ENCODE data around the gene INTS14. TPM values are rescaled to one million over a fixed set of nuclear protein-coding genes. Genes with fewer than 3 reads are reported as not detected.

INTS14 gene
- total RNA-seq, 1 donor from 2014 or later: 24.4 TPM

DNA sequence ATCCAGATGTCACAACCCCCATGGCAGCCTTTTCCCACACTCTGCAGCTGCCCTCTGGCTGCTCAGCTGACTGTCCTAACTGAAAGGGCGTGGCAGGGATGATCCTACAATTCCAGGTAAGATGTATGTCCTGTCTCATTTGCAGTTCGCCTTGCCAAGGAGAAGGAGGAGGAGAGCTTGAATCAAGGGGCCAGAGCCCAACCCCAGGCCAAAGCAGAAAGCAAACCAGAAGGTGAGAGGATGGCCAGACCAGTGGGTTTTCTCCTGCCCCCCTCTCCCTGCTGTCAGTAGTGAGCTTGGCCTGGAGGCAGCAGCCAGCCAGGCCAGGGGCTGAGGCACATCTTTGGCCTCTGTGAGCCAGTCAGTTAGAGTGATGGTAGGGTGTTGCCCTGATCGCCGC, 33.4 kb upstream of the INTS14 start:
- H3K4me1 ChIP-seq (ENCODE audit: insufficient read depth, low read length): peaks cover 8% of the 10 kb centered on the region
- no peak overlapping the region for H3K27ac Mint-ChIP-seq (ENCODE audit: unreplicated experiment)

GRCh38 chr15:65642594-65642993, 31.7 kb upstream of the INTS14 start:
- Histone ChIP-seq H2AFZ (ENCODE audit: low read depth, low read length) (no peak overlapping the region), H3K4me1 (ENCODE audit: insufficient read depth, low read length) (peaks cover 8% of the 10 kb centered on the region), H3K4me2 (ENCODE audit: low read length) (peak overlapping the region; percentile 11), H3K27me3 (ENCODE audit: insufficient read depth, low read length) (no peaks in the 10 kb centered on the region), H3K4me3 (ENCODE audit: insufficient read depth, low read depth, low read length) (no peak overlapping the region), H4K20me1 (ENCODE audit: insufficient read depth, low read length) (no peaks in the 10 kb centered on the region), H3K36me3 (ENCODE audit: insufficient read depth, low read length) (no peaks in the 10 kb centered on the region), H3K27ac (ENCODE audit: low read depth, low read length) (no peak overlapping the region), H3K9me3 (ENCODE audit: insufficient read depth, low read depth, low read length) (no peaks in the 10 kb centered on the region), H3K79me2 (ENCODE audit: insufficient read depth, low read length) (no peaks in the 10 kb centered on the region), H3K9ac (ENCODE audit: low read length) (no peak overlapping the region)
- Mint-ChIP-seq H3K27me3 (ENCODE audit: low read depth, unreplicated experiment) (peaks cover 3% of the 10 kb centered on the region), H3K27ac (ENCODE audit: unreplicated experiment) (peak overlapping the region; percentile 34), H3K36me3 (ENCODE audit: low read depth, unreplicated experiment) (peaks cover 4% of the 10 kb centered on the region), H3K4me1 (ENCODE audit: low read depth, unreplicated experiment) (peaks cover 18% of the 10 kb centered on the region), H3K4me3 (ENCODE audit: unreplicated experiment) (no peak overlapping the region), H3K9me3 (ENCODE audit: unreplicated experiment) (no peaks in the 10 kb centered on the region)
- no peak for DNase-seq (ENCODE audit: low read depth)
- TF ChIP-seq, protein P1, sequence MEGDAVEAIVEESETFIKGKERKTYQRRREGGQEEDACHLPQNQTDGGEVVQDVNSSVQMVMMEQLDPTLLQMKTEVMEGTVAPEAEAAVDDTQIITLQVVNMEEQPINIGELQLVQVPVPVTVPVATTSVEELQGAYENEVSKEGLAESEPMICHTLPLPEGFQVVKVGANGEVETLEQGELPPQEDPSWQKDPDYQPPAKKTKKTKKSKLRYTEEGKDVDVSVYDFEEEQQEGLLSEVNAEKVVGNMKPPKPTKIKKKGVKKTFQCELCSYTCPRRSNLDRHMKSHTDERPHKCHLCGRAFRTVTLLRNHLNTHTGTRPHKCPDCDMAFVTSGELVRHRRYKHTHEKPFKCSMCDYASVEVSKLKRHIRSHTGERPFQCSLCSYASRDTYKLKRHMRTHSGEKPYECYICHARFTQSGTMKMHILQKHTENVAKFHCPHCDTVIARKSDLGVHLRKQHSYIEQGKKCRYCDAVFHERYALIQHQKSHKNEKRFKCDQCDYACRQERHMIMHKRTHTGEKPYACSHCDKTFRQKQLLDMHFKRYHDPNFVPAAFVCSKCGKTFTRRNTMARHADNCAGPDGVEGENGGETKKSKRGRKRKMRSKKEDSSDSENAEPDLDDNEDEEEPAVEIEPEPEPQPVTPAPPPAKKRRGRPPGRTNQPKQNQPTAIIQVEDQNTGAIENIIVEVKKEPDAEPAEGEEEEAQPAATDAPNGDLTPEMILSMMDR (IDR thresholded peaks at IDR 0.05; ENCODE audit: insufficient read depth, low read depth, low read length): no peak
- no peak for TF ChIP-seq EZH2 (IDR thresholded peaks at IDR 0.05; ENCODE audit: insufficient read depth, low read length)
- no peak for FAIRE-seq

More for the DNA sequence above, 33.4 kb upstream of the INTS14 start:
- FAIRE-seq: no peak
- Histone ChIP-seq H3K27me3 (ENCODE audit: insufficient read depth, low read length) (no peaks in the 10 kb centered on the region), H2AFZ (ENCODE audit: low read depth, low read length) (no peak overlapping the region), H3K4me3 (ENCODE audit: insufficient read depth, low read depth, low read length) (no peak overlapping the region), H3K9me3 (ENCODE audit: insufficient read depth, low read depth, low read length) (no peaks in the 10 kb centered on the region), H3K4me2 (ENCODE audit: low read length) (no peak overlapping the region), H3K9ac (ENCODE audit: low read length) (no peak overlapping the region), H3K36me3 (ENCODE audit: insufficient read depth, low read length) (no peaks in the 10 kb centered on the region), H4K20me1 (ENCODE audit: insufficient read depth, low read length) (no peaks in the 10 kb centered on the region), H3K79me2 (ENCODE audit: insufficient read depth, low read length) (no peaks in the 10 kb centered on the region), H3K27ac (ENCODE audit: low read depth, low read length) (no peak overlapping the region)
- peaks cover 16% of the 10 kb centered on the region for H3K4me1 Mint-ChIP-seq (ENCODE audit: low read depth, unreplicated experiment)
- no peak overlapping the region for H3K4me3 Mint-ChIP-seq (ENCODE audit: unreplicated experiment)
- peaks cover 4% of the 10 kb centered on the region for H3K36me3 Mint-ChIP-seq (ENCODE audit: low read depth, unreplicated experiment)
- peaks cover 3% of the 10 kb centered on the region for H3K27me3 Mint-ChIP-seq (ENCODE audit: low read depth, unreplicated experiment)
- TF ChIP-seq, protein P1 (IDR thresholded peaks at IDR 0.05; ENCODE audit: insufficient read depth, low read depth, low read length): no peak
- TF ChIP-seq EZH2 (IDR thresholded peaks at IDR 0.05; ENCODE audit: insufficient read depth, low read length): no peak
- no peaks in the 10 kb centered on the region for H3K9me3 Mint-ChIP-seq (ENCODE audit: unreplicated experiment)
- no peak for DNase-seq (ENCODE audit: low read depth)

DNA sequence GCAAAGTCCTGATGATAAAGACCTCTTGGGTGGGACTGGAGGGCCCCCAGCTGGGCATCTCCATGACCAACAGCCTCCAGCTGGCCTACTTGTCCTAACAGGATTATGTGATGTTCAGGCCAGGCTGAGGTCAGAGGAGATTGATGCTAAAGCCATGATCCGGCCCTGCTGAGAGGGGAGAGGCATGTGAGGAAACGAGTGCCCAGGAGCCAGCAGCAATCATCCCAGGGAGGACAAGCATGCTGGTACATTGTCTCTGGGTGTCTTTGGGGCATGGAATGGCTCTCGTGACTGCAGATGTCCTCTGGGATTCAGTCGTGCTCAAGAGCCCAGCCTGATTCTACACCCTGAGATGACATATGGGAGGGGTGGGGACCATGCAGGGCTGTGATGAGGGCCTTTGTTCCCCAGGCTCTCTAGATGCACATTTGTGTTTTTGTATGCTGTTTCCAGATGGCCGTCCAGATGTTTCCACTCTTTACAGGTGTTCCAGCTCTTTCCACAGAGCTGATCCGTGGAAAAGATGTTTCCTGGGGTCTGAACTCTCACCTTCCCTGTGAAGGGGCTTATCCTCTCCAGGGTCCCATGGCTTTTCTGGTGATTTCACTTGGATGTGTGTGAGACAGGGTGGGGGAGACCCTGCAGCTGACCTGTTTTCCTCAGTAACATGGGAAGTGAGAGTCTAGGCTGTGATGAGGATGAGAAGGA, 31.0 kb upstream of the INTS14 start:
- TF ChIP-seq, protein P1 (IDR thresholded peaks at IDR 0.05; ENCODE audit: insufficient read depth, low read depth, low read length): no peak
- no peak for TF ChIP-seq EZH2 (IDR thresholded peaks at IDR 0.05; ENCODE audit: insufficient read depth, low read length)
- Mint-ChIP-seq H3K27ac (ENCODE audit: unreplicated experiment) (no peak overlapping the region), H3K27me3 (ENCODE audit: low read depth, unreplicated experiment) (peaks cover 6% of the 10 kb centered on the region), H3K9me3 (ENCODE audit: unreplicated experiment) (no peaks in the 10 kb centered on the region), H3K4me3 (ENCODE audit: unreplicated experiment) (no peak overlapping the region), H3K4me1 (ENCODE audit: low read depth, unreplicated experiment) (peaks cover 17% of the 10 kb centered on the region), H3K36me3 (ENCODE audit: low read depth, unreplicated experiment) (peaks cover 4% of the 10 kb centered on the region)
- DNase-seq (ENCODE audit: low read depth) (no peak), FAIRE-seq (no peak)
- Histone ChIP-seq H3K9ac (ENCODE audit: low read length) (no peak overlapping the region), H3K4me3 (ENCODE audit: insufficient read depth, low read depth, low read length) (no peak overlapping the region), H3K27me3 (ENCODE audit: insufficient read depth, low read length) (no peaks in the 10 kb centered on the region), H3K4me2 (ENCODE audit: low read length) (peak overlapping the region; percentile 11), H2AFZ (ENCODE audit: low read depth, low read length) (no peak overlapping the region), H3K36me3 (ENCODE audit: insufficient read depth, low read length) (no peaks in the 10 kb centered on the region), H3K27ac (ENCODE audit: low read depth, low read length) (no peak overlapping the region), H3K9me3 (ENCODE audit: insufficient read depth, low read depth, low read length) (no peaks in the 10 kb centered on the region), H3K79me2 (ENCODE audit: insufficient read depth, low read length) (no peaks in the 10 kb centered on the region), H4K20me1 (ENCODE audit: insufficient read depth, low read length) (no peaks in the 10 kb centered on the region), H3K4me1 (ENCODE audit: insufficient read depth, low read length) (peaks cover 8% of the 10 kb centered on the region)
